Type B pancreatic cell (in vitro differentiated cells): Measurements from ENCODE around the gene BLZF1. TPM values are rescaled to one million over a fixed set of nuclear protein-coding genes. Genes with fewer than 3 reads are reported as not detected.

Experiments used
- DNase-seq: peaks from one replicate; pipeline ENCODE4 v3.0.0; 2021; ENCODE audit warnings: mixed read lengths; ENCODE audit not compliant: unreplicated experiment; ENCODE audit errors: extremely low spot score
- H3K27ac Mint-ChIP-seq: 2 replicates; pipeline ENCODE4 v1.8.0; 2021; ENCODE audit warnings: mild to moderate bottlenecking, mixed read lengths
- H3K27me3 Mint-ChIP-seq: 2 replicates; pipeline ENCODE4 v1.8.0; 2021; ENCODE audit warnings: mixed read lengths
- H3K36me3 Mint-ChIP-seq: 2 replicates; pipeline ENCODE4 v1.8.0; 2021; ENCODE audit warnings: mixed read lengths
- H3K4me1 Mint-ChIP-seq: one replicate; pipeline ENCODE4 v1.8.0; 2021; ENCODE audit warnings: mixed read lengths; ENCODE audit not compliant: unreplicated experiment
- H3K4me3 Mint-ChIP-seq: 2 replicates; pipeline ENCODE4 v1.8.0; 2021; ENCODE audit warnings: mild to moderate bottlenecking, mixed read lengths
- H3K9me3 Mint-ChIP-seq: 2 replicates; pipeline ENCODE4 v1.8.0; 2021; ENCODE audit warnings: mixed read lengths
- CTCF ChIP-seq: fragments of 200-600 bp; sonication (generic); conservative IDR thresholded peaks from 2 replicates; pipeline ENCODE4 v1.5.0; 2021; ENCODE audit warnings: antibody characterized with exemption, mild to moderate bottlenecking
- total RNA-seq: library from RNA; stranded (reverse); gene quantifications from 2 replicates; pipeline ENCODE4 v1.2.1, GENCODE V29; 2021; ENCODE audit warnings: low replicate concordance

BLZF1 gene
- total RNA-seq, 1 donor from 2014 or later: 20.3 TPM

GRCh38 chr1:169347688-169348382, 20.2 kb upstream of the BLZF1 start:
- Mint-ChIP-seq H3K9me3 (no peaks in the 10 kb centered on the region), H3K27ac (no peak overlapping the region), H3K27me3 (no peaks in the 10 kb centered on the region), H3K4me3 (no peak overlapping the region), H3K36me3 (no peaks in the 10 kb centered on the region), H3K4me1 (peaks cover 4% of the 10 kb centered on the region)
- no peak for TF ChIP-seq CTCF
- no peak for DNase-seq

- Mint-ChIP-seq H3K27me3 (no peaks in the 10 kb centered on the region), H3K9me3 (peaks cover 4% of the 10 kb centered on the region), H3K27ac (no peak overlapping the region), H3K36me3 (no peaks in the 10 kb centered on the region), H3K4me3 (no peak overlapping the region), H3K4me1 (peaks cover 4% of the 10 kb centered on the region)
- no peak for DNase-seq
- TF ChIP-seq CTCF: peak; percentile 92
Measured at GRCh38 chr1:169348383-169349036, 19.5 kb upstream of the BLZF1 start.

- H3K9me3 Mint-ChIP-seq: peaks cover 5% of the 10 kb centered on the region
- H3K4me1 Mint-ChIP-seq: no peaks in the 10 kb centered on the region
- H3K4me3 Mint-ChIP-seq: no peak overlapping the region
- no peak overlapping the region for H3K27ac Mint-ChIP-seq
- no peak for DNase-seq
- TF ChIP-seq CTCF: no peak
- no peaks in the 10 kb centered on the region for H3K27me3 Mint-ChIP-seq
- H3K36me3 Mint-ChIP-seq: peaks cover 4% of the 10 kb centered on the region
Measured at GRCh38 chr1:169360415-169360814, 7.6 kb upstream of the BLZF1 start.

- Mint-ChIP-seq H3K27me3 (no peaks in the 10 kb centered on the region), H3K36me3 (peaks cover 4% of the 10 kb centered on the region), H3K4me3 (no peak overlapping the region), H3K9me3 (peaks cover 5% of the 10 kb centered on the region), H3K4me1 (no peaks in the 10 kb centered on the region), H3K27ac (no peak overlapping the region)
- no peak for TF ChIP-seq CTCF
- DNase-seq: no peak
Measured at GRCh38 chr1:169361281-169361680, 6.7 kb upstream of the BLZF1 start.

GRCh38 chr1:169363046-169363730, 4.8 kb upstream of the BLZF1 start:
- Mint-ChIP-seq H3K36me3 (peaks cover 4% of the 10 kb centered on the region), H3K27ac (no peak overlapping the region), H3K9me3 (peaks cover 5% of the 10 kb centered on the region), H3K27me3 (no peaks in the 10 kb centered on the region), H3K4me3 (no peak overlapping the region), H3K4me1 (no peaks in the 10 kb centered on the region)
- no peak for DNase-seq
- no peak for TF ChIP-seq CTCF
